IPS-20b (cell line): Measurements from ENCODE around the gene ITGB2.

Experiments used
- H3K27ac ChIP-seq: one replicate; pipeline ENCODE4 v1.5.1; 2013; ENCODE audit warnings: low read length
- H3K27me3 ChIP-seq: 2 replicates; pipeline ENCODE4 v1.6.1; 2013; ENCODE audit warnings: mild to moderate bottlenecking, low read length, inconsistent platforms; ENCODE audit not compliant: insufficient read depth
- H3K36me3 ChIP-seq: 2 replicates; pipeline ENCODE4 v1.6.1; 2013; ENCODE audit warnings: low read depth, mild to moderate bottlenecking, inconsistent platforms, low read length, moderate library complexity; ENCODE audit not compliant: insufficient read depth
- H3K4me1 ChIP-seq: 2 replicates; pipeline ENCODE4 v1.6.1; 2013; ENCODE audit warnings: mild to moderate bottlenecking, control low read depth, inconsistent platforms, low read length, moderate library complexity; ENCODE audit not compliant: insufficient read depth
- H3K4me3 ChIP-seq: 2 replicates; pipeline ENCODE4 v1.5.1; 2013; ENCODE audit warnings: mild to moderate bottlenecking, low read length, inconsistent platforms
- H3K9ac ChIP-seq: 2 replicates; pipeline ENCODE4 v1.6.1; 2013; ENCODE audit warnings: low read depth, mild to moderate bottlenecking, inconsistent platforms, low read length, moderate library complexity
- H3K9me3 ChIP-seq: 2 replicates; pipeline ENCODE4 v1.6.1; 2013; ENCODE audit warnings: mild to moderate bottlenecking, low read depth, low read length, inconsistent platforms; ENCODE audit not compliant: insufficient read depth

Gene ITGB2

DNA sequence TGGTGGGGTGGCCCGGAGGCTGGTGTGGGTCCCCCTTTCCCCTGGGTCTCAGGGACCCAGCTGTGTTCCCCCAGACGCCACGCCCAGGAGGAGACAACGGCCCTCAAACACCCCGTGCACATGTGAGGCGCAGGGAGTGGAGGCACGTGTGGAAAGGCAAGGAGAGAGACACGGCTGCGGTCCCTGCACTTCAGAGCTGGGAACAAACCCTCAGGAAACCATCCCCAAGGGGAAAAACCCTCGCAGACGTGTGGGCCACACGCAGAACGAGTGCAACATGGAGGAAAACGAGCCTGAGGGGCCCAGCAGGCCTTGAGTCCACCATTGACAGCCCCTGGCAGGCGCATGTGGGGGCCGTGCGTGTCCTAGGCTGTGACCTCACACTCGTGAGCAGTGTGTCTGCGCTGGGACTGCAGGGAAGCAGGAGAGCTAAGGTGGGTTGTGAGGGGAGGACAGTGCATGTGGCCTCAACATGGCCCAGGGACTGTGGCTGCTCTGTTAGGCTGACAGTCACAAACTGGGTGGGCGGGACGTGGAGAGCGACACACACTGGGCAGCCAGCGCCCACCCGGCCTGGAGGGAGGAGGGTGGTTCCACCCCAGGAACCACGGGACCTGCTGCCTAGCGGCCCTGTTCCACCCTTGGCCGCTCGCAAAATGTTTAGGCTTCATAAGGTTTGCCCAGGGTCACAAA, 20.0 kb downstream of the ITGB2 start:
- H3K27ac ChIP-seq: no peak overlapping the region
- H3K9ac ChIP-seq: no peak overlapping the region
- no peaks in the 10 kb centered on the region for H3K27me3 ChIP-seq
- H3K4me1 ChIP-seq: no peaks in the 10 kb centered on the region
- H3K36me3 ChIP-seq: no peaks in the 10 kb centered on the region
- H3K4me3 ChIP-seq: no peak overlapping the region
- 0 out of 2 replicates have a peak, but pooled peaks cover 5% of the 10 kb centered on the region for H3K9me3 ChIP-seq

DNA sequence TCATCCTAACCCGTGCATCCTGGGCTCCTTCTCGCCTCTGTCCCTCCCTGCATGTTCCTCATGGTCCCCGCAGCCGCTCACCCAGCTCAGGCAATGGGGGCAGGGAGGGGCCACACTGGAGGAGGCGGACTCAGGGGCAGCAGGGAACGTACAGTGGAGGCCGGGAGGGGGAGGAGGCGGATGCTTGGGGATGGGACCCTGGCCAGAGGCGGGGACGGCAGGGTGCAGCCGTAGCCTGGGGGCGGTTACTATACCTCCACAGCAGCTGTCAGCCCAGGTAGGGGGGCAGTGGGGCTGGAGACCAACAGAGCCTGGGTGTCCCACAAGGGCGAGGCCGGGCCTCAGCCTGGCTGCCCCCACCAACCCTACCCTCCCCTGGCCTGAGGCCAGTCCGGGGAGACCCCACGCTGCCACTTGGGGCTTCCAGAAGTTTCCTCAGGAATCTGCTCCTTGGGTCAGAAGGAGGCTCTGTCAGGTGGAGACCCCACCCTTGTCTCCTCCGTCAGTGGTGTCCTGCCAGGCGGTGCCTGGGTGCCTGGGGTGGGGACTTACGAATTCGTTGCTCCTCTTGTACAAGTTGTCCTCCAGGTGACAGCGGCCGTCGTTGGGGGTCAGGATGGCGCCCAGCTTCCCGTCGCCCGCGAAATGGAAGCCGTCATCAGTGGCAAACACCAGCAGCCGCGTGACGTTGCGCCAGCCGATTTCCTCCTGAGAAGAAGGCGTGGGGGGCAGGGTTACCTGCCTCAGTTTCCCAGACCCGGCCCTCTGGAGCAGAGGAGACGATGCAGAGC, 20.7 kb downstream of the ITGB2 start:
- Histone ChIP-seq H3K9ac (no peak overlapping the region), H3K27me3 (no peaks in the 10 kb centered on the region), H3K9me3 (0 out of 2 replicates have a peak, but pooled peaks cover 5% of the 10 kb centered on the region), H3K36me3 (no peaks in the 10 kb centered on the region), H3K4me1 (no peaks in the 10 kb centered on the region), H3K27ac (no peak overlapping the region), H3K4me3 (no peak overlapping the region)

DNA sequence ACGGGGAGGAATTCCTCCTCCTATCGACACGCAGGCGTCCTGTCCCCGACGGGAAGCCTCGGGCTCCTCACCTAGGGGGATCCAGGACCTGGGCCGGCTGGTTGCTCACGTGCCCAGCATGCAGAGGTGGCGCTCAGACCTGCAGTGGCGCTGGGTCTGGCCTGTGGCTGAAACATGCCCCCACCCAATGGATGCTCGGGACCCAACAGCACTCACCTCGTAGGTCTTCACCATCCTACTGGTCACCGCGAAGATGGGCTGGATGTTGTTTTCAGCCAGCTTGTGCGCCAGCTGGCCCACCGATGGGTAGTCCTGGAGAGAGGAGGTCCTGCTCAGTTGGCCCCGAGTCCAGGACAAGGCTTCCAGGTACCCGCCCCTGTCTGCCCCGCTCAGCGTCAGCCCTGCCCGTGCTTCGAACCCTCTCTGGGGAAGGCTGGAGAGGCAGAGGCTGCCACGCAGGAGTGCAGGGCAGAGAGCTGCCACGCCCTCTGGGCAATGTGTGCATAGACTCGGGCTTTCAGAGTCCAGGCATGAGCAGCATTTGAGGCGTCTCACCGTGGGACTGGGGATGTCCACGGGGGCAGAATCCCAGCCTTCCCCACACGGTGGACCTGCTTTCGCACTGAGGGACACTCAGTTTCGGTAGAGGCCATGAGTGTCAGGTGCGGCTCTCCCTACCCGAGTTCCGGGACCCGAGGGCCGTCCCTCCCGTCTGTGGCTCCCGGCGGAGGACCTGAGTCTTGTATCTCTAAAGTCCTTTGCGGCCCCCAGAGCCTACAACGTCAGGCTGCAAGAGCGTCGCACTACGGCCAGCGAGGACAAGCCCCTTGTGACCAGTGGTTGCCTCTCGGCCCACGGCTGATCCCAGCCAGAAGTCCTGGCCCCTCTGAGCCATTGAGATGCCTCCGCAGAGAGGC, 21.6 kb downstream of the ITGB2 start:
- no peaks in the 10 kb centered on the region for H3K36me3 ChIP-seq
- H3K27me3 ChIP-seq: no peaks in the 10 kb centered on the region

DNA sequence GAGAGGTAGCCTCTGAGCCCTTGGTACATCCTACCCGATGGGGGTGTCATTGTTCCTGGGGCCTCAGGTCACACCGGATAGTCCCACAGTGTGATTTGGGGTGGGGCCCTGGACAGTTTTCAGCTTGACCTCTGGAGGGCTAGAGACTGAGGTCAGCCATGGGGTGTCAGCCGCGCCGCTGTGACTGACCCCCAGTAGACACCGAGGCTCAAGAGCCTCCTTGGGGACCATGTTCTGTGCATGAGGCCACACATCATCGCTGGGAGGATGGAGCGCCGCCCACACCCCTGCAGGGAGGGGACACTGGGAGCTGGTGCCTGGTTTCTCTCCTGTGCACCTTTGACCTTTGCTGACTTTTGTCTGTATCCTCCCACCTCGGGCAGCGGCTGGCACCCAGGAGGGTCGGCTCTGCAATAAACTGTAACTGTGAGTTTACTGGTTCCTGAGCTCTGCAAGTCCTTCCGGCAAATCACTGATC, 22.6 kb downstream of the ITGB2 start:
- no peaks in the 10 kb centered on the region for H3K4me1 ChIP-seq
- H3K27ac ChIP-seq: no peak overlapping the region
- 0 out of 2 replicates have a peak, but pooled peaks cover 5% of the 10 kb centered on the region for H3K9me3 ChIP-seq
- H3K27me3 ChIP-seq: peaks cover 4% of the 10 kb centered on the region; the same call in 1 of the 2 replicates
- no peak overlapping the region for H3K4me3 ChIP-seq
- no peaks in the 10 kb centered on the region for H3K36me3 ChIP-seq
- no peak overlapping the region for H3K9ac ChIP-seq

More for the DNA sequence above, 21.6 kb downstream of the ITGB2 start:
- H3K9me3 ChIP-seq: 0 out of 2 replicates have a peak, but pooled peaks cover 5% of the 10 kb centered on the region
- H3K4me1 ChIP-seq: no peaks in the 10 kb centered on the region
- no peak overlapping the region for H3K4me3 ChIP-seq
- H3K27ac ChIP-seq: no peak overlapping the region
- no peak overlapping the region for H3K9ac ChIP-seq

DNA sequence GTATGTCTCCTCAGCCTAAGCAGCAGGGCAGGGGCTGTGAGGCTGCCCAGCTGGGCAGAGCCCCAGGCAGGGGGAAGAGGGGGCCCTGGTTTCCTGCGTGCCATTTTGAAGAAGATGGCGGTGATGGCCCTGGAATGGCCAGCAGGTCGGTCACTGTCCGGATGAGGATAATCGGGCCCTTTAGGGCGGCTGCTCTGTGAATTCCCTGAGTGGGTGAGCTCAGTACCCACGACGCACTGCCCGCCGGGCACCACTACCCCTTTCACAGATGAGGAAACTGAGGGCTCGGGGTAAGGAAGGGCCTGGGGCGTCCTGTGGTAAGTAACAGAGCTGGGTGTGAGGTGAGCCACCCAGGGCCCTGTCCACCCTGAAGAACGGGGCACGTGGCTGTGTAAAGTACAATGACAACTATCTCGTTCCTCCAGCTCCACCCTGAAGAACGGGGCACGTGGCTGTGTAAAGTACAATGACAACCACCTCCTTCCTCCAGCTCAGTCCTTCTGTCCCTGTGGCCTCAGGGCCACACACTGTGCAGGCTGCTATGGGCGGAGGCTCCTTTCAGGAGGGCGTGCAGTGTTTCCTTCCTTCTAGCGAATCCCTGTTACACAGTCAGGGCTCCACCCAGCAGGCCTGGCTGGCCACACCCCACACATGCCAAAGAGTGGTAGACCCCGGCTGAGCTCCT, 23.2 kb downstream of the ITGB2 start:
- Histone ChIP-seq H3K36me3 (no peaks in the 10 kb centered on the region), H3K9ac (no peak overlapping the region), H3K27ac (no peak overlapping the region)

DNA sequence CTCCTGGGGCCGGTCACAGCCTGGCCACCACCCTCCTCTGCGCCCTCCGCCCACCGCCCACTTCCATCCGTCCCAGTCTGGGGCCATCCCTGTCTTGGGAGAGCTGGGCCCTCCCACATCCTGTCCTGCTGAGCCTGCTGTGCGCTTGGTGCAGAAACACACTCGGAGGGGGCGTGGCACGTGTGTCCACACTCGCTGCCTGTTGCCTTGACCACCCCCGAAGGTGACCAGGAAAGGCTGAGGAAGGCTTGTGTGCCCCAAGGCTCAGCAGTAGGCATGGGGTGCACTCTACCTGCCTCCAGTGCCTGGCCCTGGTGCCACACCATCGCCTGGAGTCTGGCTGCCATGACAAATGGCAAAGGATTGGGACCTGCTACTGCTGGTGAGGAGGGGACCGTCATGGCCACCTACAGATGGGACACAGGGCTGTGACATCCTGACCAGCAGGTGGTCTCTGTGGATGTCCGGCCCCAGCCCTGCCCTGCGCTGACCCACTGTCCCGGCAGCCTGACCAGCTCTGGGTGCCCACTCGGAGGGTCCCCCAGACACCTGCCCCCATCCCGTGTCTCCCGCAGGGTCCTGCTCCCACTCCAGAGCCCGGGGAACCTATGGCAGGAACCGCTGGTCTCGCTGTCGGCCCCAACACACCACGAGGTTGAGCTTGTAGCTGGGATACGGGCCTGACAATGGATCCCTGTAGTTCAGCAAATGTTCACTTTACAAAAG, 24.0 kb downstream of the ITGB2 start:
- H3K4me3 ChIP-seq: no peak overlapping the region
- no peaks in the 10 kb centered on the region for H3K9me3 ChIP-seq
- no peak overlapping the region for H3K9ac ChIP-seq
- H3K36me3 ChIP-seq: no peaks in the 10 kb centered on the region
- no peaks in the 10 kb centered on the region for H3K4me1 ChIP-seq
- peaks cover 4% of the 10 kb centered on the region; the same call in 1 of the 2 replicates for H3K27me3 ChIP-seq
- no peak overlapping the region for H3K27ac ChIP-seq

More for the DNA sequence above, 23.2 kb downstream of the ITGB2 start:
- no peak overlapping the region for H3K4me3 ChIP-seq
- H3K4me1 ChIP-seq: no peaks in the 10 kb centered on the region
- peaks cover 4% of the 10 kb centered on the region; the same call in 1 of the 2 replicates for H3K27me3 ChIP-seq
- H3K9me3 ChIP-seq: 0 out of 2 replicates have a peak, but pooled peaks cover 4% of the 10 kb centered on the region

DNA sequence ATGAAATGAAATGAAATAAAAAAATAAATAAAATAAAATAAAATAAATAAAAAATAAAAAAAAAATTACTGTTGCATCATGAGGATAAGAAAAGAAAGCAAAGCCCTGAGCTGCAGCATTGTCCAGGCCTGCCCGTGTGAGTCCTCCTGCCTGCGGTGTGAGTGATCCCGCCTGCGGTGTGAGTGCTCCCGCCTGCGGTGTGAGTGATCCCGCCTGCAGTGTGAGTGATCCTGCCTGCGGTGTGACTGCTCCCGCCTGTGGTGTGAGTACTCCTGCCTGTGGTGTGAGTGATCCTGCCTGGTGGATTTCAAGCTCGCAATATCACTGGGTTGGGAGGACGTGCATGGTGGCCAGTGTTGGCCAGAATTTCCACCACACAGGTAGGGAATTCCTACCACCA, 24.8 kb downstream of the ITGB2 start:
- Histone ChIP-seq H3K36me3 (no peaks in the 10 kb centered on the region), H3K4me3 (no peak overlapping the region), H3K27ac (no peak overlapping the region), H3K27me3 (peaks cover 4% of the 10 kb centered on the region; the same call in 1 of the 2 replicates), H3K4me1 (no peaks in the 10 kb centered on the region), H3K9ac (no peak overlapping the region), H3K9me3 (no peaks in the 10 kb centered on the region)

DNA sequence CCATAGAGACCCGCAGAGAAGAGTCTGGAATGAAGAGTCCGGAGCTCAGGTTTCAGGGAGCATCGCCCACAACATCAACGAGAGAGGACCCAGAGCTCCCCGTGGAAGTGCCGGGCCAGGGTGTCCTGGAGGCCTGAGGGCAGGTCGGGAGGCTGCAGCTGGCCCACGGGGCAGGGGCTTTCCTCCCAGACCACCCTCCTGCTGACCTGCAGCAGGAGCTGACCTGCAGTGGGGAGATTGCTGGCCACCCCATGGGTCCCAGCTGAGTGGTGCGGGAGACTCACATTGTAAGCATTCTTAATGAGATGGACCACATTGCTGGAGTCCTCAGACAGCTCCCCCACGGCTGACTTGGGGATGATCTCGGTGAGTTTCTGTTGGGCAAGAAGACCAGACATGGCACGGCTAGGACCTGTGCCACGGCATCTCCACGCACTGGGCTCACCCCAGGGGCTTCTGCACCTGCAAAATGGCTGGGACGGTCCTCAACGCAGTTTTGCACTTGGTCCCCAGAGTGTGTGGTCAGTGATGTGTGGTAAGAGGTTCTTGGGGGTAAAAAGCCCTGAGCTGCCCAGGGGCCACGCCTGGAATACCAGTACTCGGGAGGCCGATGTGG, 25.9 kb downstream of the ITGB2 start:
- H3K27ac ChIP-seq: no peak overlapping the region
- H3K27me3 ChIP-seq: peaks cover 4% of the 10 kb centered on the region; the same call in 1 of the 2 replicates
- no peaks in the 10 kb centered on the region for H3K4me1 ChIP-seq
- no peak overlapping the region for H3K9ac ChIP-seq
- H3K36me3 ChIP-seq: no peaks in the 10 kb centered on the region
- no peak overlapping the region for H3K4me3 ChIP-seq
- H3K9me3 ChIP-seq: no peaks in the 10 kb centered on the region

DNA sequence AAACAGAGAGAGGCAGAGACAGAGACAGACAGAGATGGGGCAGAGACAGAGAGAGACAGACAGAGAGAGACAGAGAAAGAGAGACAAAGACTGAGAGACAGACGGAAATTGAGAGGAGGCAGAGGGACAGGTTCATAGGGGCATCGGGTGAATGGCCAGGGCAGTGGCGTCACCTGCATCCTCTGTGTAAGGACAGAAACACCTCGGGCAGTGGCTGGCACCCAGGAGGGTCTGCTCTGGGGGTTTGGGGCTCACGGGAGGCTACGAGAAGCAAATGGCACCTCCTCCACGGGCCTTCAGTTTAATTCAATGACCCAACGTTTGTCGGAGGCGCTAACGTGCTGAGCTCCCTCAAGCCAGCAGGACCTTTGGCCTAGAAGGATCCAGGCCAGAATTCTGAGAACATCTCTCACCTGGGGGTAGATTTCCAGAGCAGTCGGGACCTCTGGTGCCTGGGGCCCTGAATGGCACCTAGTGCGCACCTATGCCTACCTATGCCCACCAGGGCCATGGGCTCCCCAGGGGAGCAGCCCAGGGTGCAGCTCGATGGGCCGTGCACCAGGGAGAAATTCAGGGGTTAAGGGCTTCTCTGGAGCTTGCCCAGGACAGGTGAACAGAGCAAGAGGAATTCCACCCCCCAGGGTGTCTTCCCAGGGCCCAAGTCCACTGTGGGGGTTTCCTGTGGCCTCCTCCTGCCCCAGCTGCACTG, 26.6 kb downstream of the ITGB2 start:
- no peaks in the 10 kb centered on the region for H3K36me3 ChIP-seq
- H3K4me3 ChIP-seq: no peak overlapping the region
- peaks cover 4% of the 10 kb centered on the region; the same call in 1 of the 2 replicates for H3K27me3 ChIP-seq
- no peaks in the 10 kb centered on the region for H3K9me3 ChIP-seq
- no peak overlapping the region for H3K9ac ChIP-seq
- no peak overlapping the region for H3K27ac ChIP-seq
- no peaks in the 10 kb centered on the region for H3K4me1 ChIP-seq

- Histone ChIP-seq H3K27ac (no peak overlapping the region), H3K4me1 (no peaks in the 10 kb centered on the region), H3K9ac (no peak overlapping the region), H3K9me3 (no peaks in the 10 kb centered on the region), H3K4me3 (no peak overlapping the region), H3K27me3 (peaks cover 4% of the 10 kb centered on the region; the same call in 1 of the 2 replicates), H3K36me3 (no peaks in the 10 kb centered on the region)
Measured at GRCh38 chr21:44893278-44893556, 27.5 kb downstream of the ITGB2 start.
